ENCODE measurements around the gene NCKAP1.

NCKAP1 gene

GRCh38 chr2:182946958-182947369 lies 91.3 kb downstream of the NCKAP1 start:
- FAIRE-seq: no peak

- peak; percentile 25 for FAIRE-seq
These were observed 94.9 kb downstream of the NCKAP1 start for GRCh38 chr2:182943339-182943738.

GRCh38 chr2:182942756-182943155 lies 95.5 kb downstream of the NCKAP1 start:
- peak; percentile 40 for FAIRE-seq

GRCh38 chr2:182941919-182942318 lies 96.3 kb downstream of the NCKAP1 start:
- no peak for FAIRE-seq

- FAIRE-seq: peak; percentile 51
These were observed 97.0 kb downstream of the NCKAP1 start for GRCh38 chr2:182941121-182941722.

- no peak for FAIRE-seq
These were observed 100.4 kb downstream of the NCKAP1 start for GRCh38 chr2:182937870-182938269.

- no peak for FAIRE-seq
These were observed 104.6 kb downstream of the NCKAP1 start for GRCh38 chr2:182933629-182934028.

- no peak for FAIRE-seq
These were observed 108.3 kb downstream of the NCKAP1 start for GRCh38 chr2:182929972-182930371.

GRCh38 chr2:182924306-182924705 lies 114.0 kb downstream of the NCKAP1 start:
- no peak for FAIRE-seq

GRCh38 chr2:182921234-182921633 lies 117.0 kb downstream of the NCKAP1 start:
- FAIRE-seq: no peak

GRCh38 chr2:182920631-182921056 lies 117.6 kb downstream of the NCKAP1 start:
- FAIRE-seq: no peak

GRCh38 chr2:182920089-182920488 lies 118.2 kb downstream of the NCKAP1 start:
- no peak for FAIRE-seq

- no peak for FAIRE-seq
These were observed 119.2 kb downstream of the NCKAP1 start for GRCh38 chr2:182918961-182919652.

- no peak for FAIRE-seq
These were observed 120.3 kb downstream of the NCKAP1 start for GRCh38 chr2:182917924-182918323.

- FAIRE-seq: no peak
These were observed 121.8 kb downstream of the NCKAP1 start for GRCh38 chr2:182916417-182916816.

GRCh38 chr2:182915369-182916326 lies 122.6 kb downstream of the NCKAP1 start:
- no peak for FAIRE-seq

GRCh38 chr2:182914852-182915251 lies 123.4 kb downstream of the NCKAP1 start:
- FAIRE-seq: no peak

- FAIRE-seq: no peak
These were observed 125.2 kb downstream of the NCKAP1 start for GRCh38 chr2:182913064-182913463.

GRCh38 chr2:182912518-182912915 lies 125.7 kb downstream of the NCKAP1 start:
- FAIRE-seq: no peak

- FAIRE-seq: no peak
These were observed 126.3 kb downstream of the NCKAP1 start for GRCh38 chr2:182911813-182912517.

GRCh38 chr2:182910965-182911364 lies 127.3 kb downstream of the NCKAP1 start:
- no peak for FAIRE-seq

GRCh38 chr2:182907081-182907830 lies 131.0 kb downstream of the NCKAP1 start:
- FAIRE-seq: no peak
